Measurements from ENCODE around the gene SLC16A11. TPM values are rescaled to one million over a fixed set of nuclear protein-coding genes. Genes with fewer than 3 reads are reported as not detected.

SLC16A11 gene
- total and polyA plus RNA-seq, 8 donors, result 0.61 to 17.3 (median 3.0) TPM

DNA sequence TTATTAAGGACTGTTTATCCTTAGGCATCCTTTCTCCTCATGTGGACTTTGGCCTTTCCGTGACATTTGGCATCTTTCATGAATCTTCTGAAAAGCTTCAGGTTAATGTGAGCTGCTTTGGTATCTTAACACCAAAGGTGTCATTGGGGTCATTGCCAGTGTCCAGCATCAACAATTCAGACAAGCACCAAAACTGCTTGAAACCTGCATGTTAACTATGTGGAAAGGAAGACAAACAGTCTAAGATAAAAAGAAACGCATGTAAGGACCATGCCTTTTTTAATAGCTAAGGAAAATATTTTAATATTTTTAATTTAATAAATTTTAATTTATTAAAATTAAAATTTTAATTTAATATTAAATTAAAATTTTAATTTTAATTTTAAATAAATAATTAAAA, 40.1 kb downstream of the SLC16A11 start:
- no peak overlapping the region for H3K27ac ChIP-seq
- intact Hi-C loops (cut with DNase I), result loop anchor here in 2 of 3 donors (10.0 kb wide), 3 partner anchors 89 to 339 kb away; no protein-coding TSS in a partner anchor
- DNase-seq (no peak), ATAC-seq (no peak), FAIRE-seq (no peak)
- H3K9me3 ChIP-seq, result no peaks in the 10 kb centered on the region
- no peak overlapping the region for H3K4me3 ChIP-seq
- no peaks in the 10 kb centered on the region for H3K4me1 ChIP-seq
- no peaks in the 10 kb centered on the region for H3K27me3 ChIP-seq
- 87 to 92% methylated on average over 2 of the region's 2 CpGs for WGBS, 2 donors
- peaks cover 4 to 18% (median 5%) of the 10 kb centered on the region in 3 donors for H3K36me3 ChIP-seq
- TF ChIP-seq, protein P1, sequence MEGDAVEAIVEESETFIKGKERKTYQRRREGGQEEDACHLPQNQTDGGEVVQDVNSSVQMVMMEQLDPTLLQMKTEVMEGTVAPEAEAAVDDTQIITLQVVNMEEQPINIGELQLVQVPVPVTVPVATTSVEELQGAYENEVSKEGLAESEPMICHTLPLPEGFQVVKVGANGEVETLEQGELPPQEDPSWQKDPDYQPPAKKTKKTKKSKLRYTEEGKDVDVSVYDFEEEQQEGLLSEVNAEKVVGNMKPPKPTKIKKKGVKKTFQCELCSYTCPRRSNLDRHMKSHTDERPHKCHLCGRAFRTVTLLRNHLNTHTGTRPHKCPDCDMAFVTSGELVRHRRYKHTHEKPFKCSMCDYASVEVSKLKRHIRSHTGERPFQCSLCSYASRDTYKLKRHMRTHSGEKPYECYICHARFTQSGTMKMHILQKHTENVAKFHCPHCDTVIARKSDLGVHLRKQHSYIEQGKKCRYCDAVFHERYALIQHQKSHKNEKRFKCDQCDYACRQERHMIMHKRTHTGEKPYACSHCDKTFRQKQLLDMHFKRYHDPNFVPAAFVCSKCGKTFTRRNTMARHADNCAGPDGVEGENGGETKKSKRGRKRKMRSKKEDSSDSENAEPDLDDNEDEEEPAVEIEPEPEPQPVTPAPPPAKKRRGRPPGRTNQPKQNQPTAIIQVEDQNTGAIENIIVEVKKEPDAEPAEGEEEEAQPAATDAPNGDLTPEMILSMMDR (IDR thresholded peaks at IDR 0.05), result no peak

DNA sequence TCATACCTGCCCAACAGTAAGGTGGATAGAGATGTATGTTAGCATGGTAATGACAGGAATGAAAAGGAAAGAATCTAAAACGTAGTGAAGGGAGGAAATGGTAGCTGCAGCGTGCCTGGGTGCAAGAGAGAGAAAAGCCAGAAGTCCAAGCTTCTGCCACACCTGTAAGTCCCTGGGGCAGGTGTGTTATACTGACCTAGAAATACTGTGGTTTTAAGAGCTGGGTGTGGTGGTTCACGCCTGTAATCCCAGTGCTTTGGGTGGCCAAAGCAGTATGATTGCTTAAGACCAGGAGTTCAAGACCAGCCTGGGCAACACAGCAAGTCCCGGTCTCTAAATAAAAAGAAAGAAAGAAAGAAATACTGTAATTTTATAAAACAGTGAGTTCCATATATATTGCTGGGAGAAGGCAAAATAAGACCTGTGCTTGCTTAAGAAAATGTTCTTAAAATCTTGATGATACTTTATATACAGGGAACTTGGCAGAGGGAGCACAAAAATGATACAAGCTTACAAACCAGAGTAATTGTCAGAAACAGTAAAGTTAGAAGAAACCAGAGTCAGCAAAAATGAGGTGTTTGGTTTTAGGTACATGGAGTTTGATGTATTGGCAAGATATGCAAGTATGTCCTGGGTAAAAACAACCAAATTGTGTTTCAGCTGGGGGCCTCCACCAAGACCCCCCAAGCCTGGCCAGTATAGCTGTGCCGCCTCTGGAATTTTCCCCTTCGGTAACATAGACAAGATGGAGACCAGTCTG, 41.4 kb downstream of the SLC16A11 start:
- no peak overlapping the region for H3K27ac ChIP-seq
- TF ChIP-seq, protein P1 (IDR thresholded peaks at IDR 0.05), result no peak
- no peaks in the 10 kb centered on the region for H3K4me1 ChIP-seq
- intact Hi-C loops (cut with DNase I), result loop anchor here in 2 of 3 donors (10.0 kb wide), 3 partner anchors 88 to 338 kb away; no protein-coding TSS in a partner anchor
- WGBS, 2 donors, result 91 to 94% methylated on average over 6 of the region's 6 CpGs
- no peaks in the 10 kb centered on the region for H3K27me3 ChIP-seq
- FAIRE-seq, result no peak
- peaks cover 4 to 18% (median 5%) of the 10 kb centered on the region in 3 donors for H3K36me3 ChIP-seq
- ATAC-seq, result no peak
- H3K9me3 ChIP-seq, result no peaks in the 10 kb centered on the region
- no peak for DNase-seq
- no peak overlapping the region for H3K4me3 ChIP-seq

DNA sequence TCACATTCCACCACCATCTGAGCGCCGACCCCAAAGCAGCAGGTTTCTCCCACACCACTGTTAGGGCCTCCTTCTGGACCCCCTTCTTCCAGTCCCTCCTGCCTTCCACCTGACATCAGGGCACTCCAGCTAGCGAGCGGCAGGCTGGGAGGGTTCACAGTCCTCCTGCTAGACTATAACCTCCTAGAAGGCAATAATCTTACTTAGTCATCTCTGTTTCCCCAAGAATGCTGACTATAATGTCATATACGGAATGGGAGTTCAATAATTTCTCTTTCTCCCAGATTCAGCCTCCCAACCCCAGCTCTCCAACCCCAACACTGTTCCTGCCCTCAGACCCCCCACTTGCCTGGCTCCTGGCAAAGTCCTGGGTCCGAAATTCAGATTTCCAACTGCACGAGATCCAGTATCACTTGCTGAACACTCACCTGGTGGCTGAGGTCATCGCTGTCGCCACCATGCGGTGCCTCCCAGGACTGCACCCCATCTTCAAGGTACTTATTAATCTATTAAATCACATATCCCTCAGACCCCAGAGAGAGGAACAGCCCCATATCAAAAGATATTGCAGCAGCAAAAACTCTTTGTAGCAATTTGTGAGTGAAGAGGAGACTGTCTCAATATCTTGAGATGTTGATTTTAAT, 42.5 kb downstream of the SLC16A11 start:
- TF ChIP-seq, protein P1 (IDR thresholded peaks at IDR 0.05), result peak in 1 of 4 donors; percentile 17
- Histone ChIP-seq H3K4me3 (no peak overlapping the region), H3K36me3 (peaks cover 4 to 18% (median 5%) of the 10 kb centered on the region in 3 donors), H3K27ac (no peak overlapping the region), H3K9me3 (no peaks in the 10 kb centered on the region), H3K4me1 (no peaks in the 10 kb centered on the region), H3K27me3 (no peaks in the 10 kb centered on the region)
- FAIRE-seq (no peak), DNase-seq (peak in 1 of 6 donors; percentile 41), ATAC-seq (no peak)
- intact Hi-C loops (cut with DNase I), result loop anchor here in 2 of 3 donors (10.0 kb wide), 3 partner anchors 87 to 337 kb away; no protein-coding TSS in a partner anchor
- 68% methylated on average over 10 of the region's 10 CpGs for WGBS, 2 donors

DNA sequence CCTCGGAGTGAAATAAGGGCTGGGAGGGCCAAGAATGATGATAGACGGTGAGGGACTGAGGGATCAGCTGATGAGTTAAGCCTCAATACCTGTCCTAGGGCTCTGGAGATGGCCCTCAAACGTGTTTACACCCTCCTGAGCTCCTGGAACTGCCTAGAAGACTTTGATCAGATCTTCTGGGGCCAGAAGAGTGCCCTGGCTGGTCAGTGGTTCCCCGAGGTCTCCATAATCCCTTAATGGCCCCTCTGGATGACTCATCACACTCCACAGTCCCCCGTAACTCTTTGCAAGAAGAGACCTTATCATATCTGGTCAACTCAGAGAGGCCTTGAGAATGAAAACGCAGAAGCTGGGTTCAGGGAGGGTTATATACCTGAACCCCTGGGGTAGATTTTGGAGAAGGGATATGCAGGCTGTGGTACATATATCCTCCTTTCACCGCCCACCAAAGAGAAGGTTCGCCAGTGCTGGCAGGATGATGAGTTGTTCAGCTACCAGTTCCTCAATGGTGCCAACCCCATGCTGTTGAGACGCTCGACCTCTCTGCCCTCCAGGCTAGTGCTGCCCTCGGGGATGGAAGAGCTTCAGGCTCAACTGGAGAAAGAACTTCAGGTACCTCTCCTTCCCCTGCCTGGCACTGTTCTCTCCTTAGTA, 44.9 kb downstream of the SLC16A11 start:
- 78 to 80% methylated on average over 11 of the region's 11 CpGs for WGBS, 2 donors
- intact Hi-C loops (cut with DNase I), result loop anchor here in 1 of 3 donors (10.0 kb wide), 1 partner anchor 74 kb away; no protein-coding TSS in a partner anchor
- Histone ChIP-seq H3K9me3 (no peaks in the 10 kb centered on the region), H3K27ac (no peak overlapping the region), H3K4me1 (no peaks in the 10 kb centered on the region), H3K36me3 (peaks cover 4 to 18% (median 5%) of the 10 kb centered on the region in 3 donors), H3K27me3 (no peaks in the 10 kb centered on the region), H3K4me3 (no peak overlapping the region)
- ATAC-seq, result no peak
- FAIRE-seq, result no peak
- TF ChIP-seq, protein P1 (IDR thresholded peaks at IDR 0.05), result no peak
- DNase-seq, result no peak

Data from pancreas (tissue), 10 donors.